GM18507 (cell line): ENCODE data around the gene RTN4RL2.

ENCODE experiments used
- DNase-seq: peaks from one replicate; pipeline ENCODE4 v3.0.0; 2011; ENCODE audit warnings: low read depth; ENCODE audit not compliant: insufficient read length; ENCODE audit errors: extremely low spot score
- FAIRE-seq: peaks from 2 replicates; lab custom pipeline; 2011; peaks lifted over from hg19 to GRCh38; lab: Jason Lieb, UNC

RTN4RL2 gene

GRCh38 chr11:57477507-57478189, 17.3 kb downstream of the RTN4RL2 start:
- no peak for FAIRE-seq

GRCh38 chr11:57479021-57479663, 18.8 kb downstream of the RTN4RL2 start:
- FAIRE-seq (no peak), DNase-seq (no peak)

More at GRCh38 chr11:57477507-57478189, 17.3 kb downstream of the RTN4RL2 start:
- no peak for DNase-seq

GRCh38 chr11:57479911-57480310, 19.6 kb downstream of the RTN4RL2 start:
- FAIRE-seq = no peak
- no peak for DNase-seq

- FAIRE-seq = peak; percentile 81
- DNase-seq = peak; percentile 57
Measured at GRCh38 chr11:57480409-57481137, 20.2 kb downstream of the RTN4RL2 start.

GRCh38 chr11:57481315-57481714, 21.0 kb downstream of the RTN4RL2 start:
- DNase-seq = no peak
- FAIRE-seq = no peak

- DNase-seq (no peak), FAIRE-seq (no peak)
Measured at GRCh38 chr11:57481915-57482781, 21.8 kb downstream of the RTN4RL2 start.

- DNase-seq = peak; percentile 51
Measured at GRCh38 chr11:57482782-57483561, 22.6 kb downstream of the RTN4RL2 start.

GRCh38 chr11:57483562-57483918, 23.2 kb downstream of the RTN4RL2 start:
- FAIRE-seq (no peak), DNase-seq (no peak)

More at GRCh38 chr11:57482782-57483561, 22.6 kb downstream of the RTN4RL2 start:
- FAIRE-seq = no peak

- DNase-seq = peak; percentile 47
- peak; percentile 59 for FAIRE-seq
Measured at GRCh38 chr11:57484141-57484710, 23.9 kb downstream of the RTN4RL2 start.

GRCh38 chr11:57485217-57485990, 25.1 kb downstream of the RTN4RL2 start:
- DNase-seq (no peak), FAIRE-seq (no peak)

- FAIRE-seq (no peak), DNase-seq (no peak)
Measured at GRCh38 chr11:57487021-57487778, 26.9 kb downstream of the RTN4RL2 start.

- no peak for FAIRE-seq
- DNase-seq = no peak
Measured at GRCh38 chr11:57487920-57488659, 27.8 kb downstream of the RTN4RL2 start.

GRCh38 chr11:57490456-57491248, 30.3 kb downstream of the RTN4RL2 start:
- no peak for FAIRE-seq
- DNase-seq = no peak

GRCh38 chr11:57491371-57492061, 31.2 kb downstream of the RTN4RL2 start:
- FAIRE-seq = no peak

More at GRCh38 chr11:57491371-57492061, 31.2 kb downstream of the RTN4RL2 start:
- DNase-seq = no peak
